Right renal cortex interstitium (tissue), 3 donors: Measurements from ENCODE around the gene ATP11A. TPM values are rescaled to one million over a fixed set of nuclear protein-coding genes. Genes with fewer than 3 reads are reported as not detected.

Source experiments
- DNase-seq, 3 donors: peaks; one replicate each; pipeline ENCODE4 v3.0.0-alpha.2; 2013; ENCODE audit warnings: low read depth in 3 of 3, low spot score in 2 of 3
- polyA plus RNA-seq, 3 donors: library from polyadenylated mRNA; unstranded; fragments of 120-200 nt; gene quantifications; one replicate each; pipeline ENCODE4 v1.2.1, GENCODE V29; 2013; ENCODE audit not compliant: insufficient read length in 3 of 3

Gene ATP11A
- polyA plus RNA-seq, 3 donors: 34.8 to 39.4 (median 37.3) TPM

- no peak for DNase-seq
These were observed 31.6 kb downstream of the ATP11A start for GRCh38 chr13:112721198-112722104.

DNA sequence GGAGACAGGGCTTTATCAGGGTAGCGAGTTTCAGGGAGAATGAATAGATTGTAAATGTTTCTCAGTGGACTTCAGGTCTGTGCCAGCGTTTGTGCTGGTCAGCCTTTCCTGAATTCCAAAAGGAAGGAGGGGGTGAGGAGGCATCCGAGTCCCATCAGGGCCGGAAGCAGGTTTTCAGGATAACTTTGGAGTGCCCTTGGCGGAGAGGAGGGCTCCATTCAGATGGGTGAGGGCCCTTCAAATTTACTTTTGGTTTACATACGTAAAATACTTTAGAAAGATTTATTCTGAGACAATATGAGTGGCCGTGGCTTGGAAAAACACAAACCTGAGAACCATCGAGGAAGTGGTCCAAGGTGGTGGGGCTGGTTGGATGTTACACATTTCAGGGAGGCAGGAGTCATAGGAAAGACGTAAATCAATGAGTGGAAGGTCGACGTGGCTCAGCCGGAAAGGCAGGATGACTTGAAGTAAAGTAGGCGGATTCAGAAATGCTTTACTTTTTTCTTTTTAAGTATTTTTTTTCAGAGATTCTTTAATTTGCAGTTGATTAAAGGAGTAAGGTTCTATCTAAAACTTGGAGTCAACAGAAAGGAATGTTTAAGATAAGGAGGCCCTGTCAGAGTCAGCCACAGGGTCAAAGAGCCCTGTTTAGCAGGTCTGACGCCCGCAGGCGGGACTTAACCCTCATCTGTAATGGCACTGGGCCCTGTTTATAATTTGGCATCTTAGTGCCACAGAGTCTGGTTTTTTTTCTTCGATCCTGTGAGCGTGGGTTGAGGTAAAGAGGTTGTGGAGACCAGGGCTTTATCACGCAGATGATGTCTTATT, 32.8 kb downstream of the ATP11A start:
- DNase-seq: no peak

- no peak for DNase-seq
These were observed 33.9 kb downstream of the ATP11A start for GRCh38 chr13:112723771-112724170.

DNA sequence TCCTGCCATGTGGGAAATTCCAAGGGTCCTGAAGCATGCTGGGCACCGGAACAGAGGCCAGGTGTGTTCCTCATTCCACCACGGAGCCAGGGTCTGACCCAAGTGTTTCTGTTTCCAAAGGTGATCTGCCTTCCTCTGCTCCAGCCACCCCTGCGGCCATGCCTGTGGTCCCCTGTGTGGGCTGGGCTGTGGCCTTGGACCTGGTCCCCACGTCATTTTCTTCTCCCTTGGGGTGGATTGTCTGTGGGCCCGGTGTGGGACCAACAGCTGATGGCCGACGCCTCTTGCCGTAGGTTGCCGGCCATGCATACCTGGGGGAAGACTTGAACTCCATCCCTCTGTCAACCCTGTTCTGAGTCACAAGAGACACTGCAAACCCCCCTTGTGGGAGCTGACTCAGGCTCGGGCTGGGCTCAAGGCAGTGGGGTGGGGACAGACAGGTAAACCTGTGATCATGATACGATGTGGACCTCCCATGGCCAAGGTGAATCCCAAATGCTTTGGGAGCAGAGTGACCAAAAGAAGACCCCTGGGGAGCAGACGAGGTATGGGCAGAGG, 35.0 kb downstream of the ATP11A start:
- no peak for DNase-seq

DNA sequence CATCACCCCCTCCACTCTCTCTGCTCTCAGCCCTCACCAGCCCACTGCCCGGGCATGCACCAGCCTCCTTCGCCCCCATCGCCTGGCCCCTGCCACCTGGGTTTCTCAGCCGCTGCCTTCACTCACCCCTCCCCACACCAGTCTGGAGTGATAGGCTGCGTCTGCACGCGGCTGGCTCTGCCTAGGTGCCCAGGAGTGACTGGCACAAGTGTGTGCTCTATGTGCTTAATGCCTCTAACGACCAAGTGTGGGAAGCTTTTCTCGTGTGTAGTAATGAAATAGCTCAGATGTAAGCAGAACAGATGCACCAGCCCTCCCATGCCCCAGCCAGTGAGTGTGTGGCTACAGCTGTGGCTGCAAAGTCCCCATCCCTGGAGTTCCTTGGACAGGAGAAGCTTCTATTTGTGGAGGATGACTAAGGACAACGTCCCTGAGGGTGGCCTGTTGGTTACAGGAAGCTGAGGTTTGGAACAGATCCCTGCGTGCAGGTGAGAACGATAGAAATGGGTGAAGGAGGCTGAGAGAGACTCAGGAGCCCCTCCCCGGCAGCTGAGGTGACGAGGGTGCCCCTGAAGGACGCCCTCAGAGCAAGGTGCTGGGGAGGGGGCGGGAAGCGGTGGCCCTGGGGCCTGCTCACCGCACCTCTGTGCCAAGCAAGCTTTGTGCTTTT, 35.6 kb downstream of the ATP11A start:
- no peak for DNase-seq

GRCh38 chr13:112726016-112726767, 36.4 kb downstream of the ATP11A start:
- DNase-seq: no peak

GRCh38 chr13:112727581-112727980, 37.7 kb downstream of the ATP11A start:
- no peak for DNase-seq

DNA sequence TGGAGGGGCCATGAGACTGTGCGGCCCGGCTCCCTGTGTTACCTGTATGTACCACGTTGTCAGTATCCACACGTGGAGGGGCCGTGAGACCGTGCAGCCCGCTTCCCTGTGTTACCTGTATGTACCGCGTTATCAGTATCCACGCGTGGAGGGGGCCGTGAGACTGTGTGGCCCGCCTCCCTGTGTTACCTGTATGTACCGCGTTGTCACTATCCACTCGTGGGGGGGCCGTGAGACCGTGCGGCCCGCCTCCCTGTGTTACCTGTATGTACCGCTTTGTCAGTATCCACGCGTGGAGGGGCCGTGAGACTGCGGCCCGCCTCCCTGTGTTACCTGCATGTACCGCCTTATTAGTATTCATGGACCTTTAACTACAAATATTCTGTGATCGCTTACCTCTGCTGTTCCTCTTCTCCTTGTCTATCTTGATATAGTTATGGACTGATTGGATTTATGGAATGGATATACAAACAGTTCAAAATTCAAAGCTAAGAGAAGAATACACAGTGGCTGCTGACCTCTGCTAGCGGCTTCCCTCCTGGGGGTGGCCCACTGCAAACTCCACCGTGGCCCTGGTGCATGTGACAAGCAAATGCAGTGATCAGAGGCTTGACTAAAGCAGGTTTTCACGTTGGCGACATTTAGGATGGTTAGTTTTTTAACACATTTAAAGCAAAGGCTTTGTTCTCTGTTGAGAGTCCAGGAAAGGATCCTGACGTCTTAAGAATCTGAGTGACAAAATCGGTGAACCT, 38.7 kb downstream of the ATP11A start:
- DNase-seq: no peak

DNA sequence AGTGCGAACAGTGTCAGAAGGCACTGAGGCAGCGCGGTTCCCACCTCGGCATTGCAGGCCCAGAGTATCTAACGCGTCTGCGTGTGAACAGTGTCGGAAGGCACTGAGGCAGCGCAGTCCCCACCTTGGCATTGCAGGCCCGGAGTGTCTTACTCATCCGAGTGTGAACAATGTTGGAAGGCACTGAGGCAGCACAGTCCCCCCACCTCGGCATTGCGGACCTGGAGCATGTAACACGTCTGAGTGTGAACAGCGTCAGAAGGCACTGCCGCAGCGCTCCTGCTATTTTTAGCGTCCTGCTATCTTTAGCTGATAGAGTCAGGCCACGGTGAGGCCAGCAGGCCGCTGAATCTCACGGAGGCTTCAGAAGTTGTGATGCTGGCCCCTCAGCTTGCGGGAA, 39.6 kb downstream of the ATP11A start:
- DNase-seq: no peak

GRCh38 chr13:112730157-112730671, 40.4 kb downstream of the ATP11A start:
- no peak for DNase-seq

- DNase-seq: no peak
These were observed 42.1 kb downstream of the ATP11A start for GRCh38 chr13:112731667-112732616.

DNA sequence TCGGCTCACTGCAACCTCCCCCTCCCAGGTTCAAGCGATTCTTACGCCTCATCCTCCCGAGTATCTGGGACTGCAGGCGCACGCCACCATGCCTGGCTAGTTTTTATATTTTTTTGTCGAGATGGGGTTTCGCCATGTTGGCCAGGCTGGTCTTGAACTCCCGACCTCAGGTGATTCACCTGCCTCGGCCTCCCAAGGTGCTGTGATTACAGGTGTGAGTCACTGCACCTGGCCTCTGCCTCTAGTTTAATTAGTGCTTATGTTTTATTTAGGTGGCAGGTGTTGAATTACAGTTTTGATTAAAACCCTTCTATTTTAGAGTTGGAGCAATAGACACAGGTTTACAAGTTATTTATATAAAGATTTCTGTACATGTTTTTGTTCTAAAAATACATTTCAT, 42.8 kb downstream of the ATP11A start:
- DNase-seq: no peak

DNA sequence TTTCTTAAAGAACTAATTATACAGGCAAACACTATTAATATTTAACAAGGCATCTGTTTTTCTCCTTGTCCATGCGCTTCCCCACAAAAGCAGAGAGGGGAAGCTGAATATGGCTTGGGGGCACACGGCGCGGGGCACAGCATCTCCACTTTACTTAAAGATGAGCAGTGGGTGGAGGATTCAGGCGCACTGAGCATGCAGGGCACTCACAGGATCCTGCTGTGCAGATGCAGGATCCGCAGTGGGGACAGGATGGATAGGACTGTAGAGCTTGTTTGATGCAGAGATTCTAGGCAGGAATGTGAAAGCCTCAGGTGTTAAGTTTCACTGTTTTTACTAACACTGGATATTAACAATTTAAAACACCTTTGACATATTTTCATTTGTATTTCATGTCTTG, 43.3 kb downstream of the ATP11A start:
- no peak for DNase-seq

GRCh38 chr13:112733661-112734379, 44.0 kb downstream of the ATP11A start:
- DNase-seq: no peak

- DNase-seq: no peak
These were observed 45.1 kb downstream of the ATP11A start for GRCh38 chr13:112734696-112735547.

DNA sequence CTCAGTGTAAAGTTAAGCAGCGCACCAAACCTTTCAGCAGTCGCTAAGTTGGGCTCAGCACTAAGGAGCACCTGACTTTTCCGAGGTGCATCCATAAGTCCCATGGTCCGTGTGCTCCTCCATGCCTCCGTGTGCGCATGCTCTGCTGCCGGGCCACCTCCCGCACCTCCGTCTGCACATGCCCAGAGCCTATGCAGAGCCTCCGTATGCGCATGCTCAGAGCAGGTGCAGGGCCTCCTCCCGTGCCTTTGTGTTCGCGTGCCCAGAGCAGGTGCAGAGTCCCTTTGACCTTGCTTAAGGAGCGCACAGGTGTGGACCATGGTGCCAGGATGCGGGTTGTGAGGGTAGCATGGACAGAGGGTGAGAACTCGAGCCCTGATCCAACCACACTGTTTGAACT, 46.0 kb downstream of the ATP11A start:
- DNase-seq: no peak

DNA sequence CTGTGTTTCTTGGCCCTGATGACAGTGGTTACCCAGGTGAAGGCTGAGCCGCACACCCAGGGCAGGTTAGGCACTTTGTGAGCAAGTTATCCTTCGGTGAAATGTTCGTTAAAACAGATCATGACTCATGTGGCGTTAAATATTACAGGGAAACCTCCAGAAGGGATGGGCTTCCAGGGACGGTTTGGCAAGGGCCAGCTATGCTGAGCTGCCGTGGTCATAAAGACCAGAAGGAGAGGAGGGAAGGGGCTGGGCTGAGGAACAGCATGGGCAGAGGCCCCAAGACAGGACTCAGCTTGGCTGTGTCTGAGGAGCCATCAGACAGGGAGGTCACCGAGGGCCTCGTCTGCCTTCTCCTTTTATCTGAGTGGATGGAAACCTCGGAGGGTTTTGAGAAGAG, 47.5 kb downstream of the ATP11A start:
- no peak for DNase-seq
